ENCODE measurements around the gene GET4.

DNA sequence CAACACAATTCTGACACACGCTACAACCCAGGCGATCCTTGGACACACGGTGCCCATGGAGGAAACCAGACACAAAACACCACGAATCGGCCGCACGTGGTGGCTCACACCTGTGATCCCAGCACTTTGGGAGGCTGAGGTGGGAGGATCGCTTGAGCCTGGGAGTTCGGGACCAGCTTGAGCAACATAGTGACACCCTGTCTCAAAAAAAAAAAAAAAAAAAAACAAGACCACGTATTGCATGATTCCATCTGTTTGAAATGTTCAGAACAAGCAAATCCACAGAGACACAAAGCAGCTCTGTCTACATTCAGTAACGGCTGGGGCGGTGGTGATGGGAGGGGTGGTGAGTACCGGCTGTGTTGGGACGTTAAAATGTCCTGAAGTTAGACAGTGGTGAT is 53.0 kb downstream of the GET4 start:
- TF ChIP-seq POLR2AphosphoS5 (IDR thresholded peaks at IDR 0.05) = no peak
- no peak for TF ChIP-seq POLR2A (IDR thresholded peaks at IDR 0.05)
- TF ChIP-seq, protein P1, sequence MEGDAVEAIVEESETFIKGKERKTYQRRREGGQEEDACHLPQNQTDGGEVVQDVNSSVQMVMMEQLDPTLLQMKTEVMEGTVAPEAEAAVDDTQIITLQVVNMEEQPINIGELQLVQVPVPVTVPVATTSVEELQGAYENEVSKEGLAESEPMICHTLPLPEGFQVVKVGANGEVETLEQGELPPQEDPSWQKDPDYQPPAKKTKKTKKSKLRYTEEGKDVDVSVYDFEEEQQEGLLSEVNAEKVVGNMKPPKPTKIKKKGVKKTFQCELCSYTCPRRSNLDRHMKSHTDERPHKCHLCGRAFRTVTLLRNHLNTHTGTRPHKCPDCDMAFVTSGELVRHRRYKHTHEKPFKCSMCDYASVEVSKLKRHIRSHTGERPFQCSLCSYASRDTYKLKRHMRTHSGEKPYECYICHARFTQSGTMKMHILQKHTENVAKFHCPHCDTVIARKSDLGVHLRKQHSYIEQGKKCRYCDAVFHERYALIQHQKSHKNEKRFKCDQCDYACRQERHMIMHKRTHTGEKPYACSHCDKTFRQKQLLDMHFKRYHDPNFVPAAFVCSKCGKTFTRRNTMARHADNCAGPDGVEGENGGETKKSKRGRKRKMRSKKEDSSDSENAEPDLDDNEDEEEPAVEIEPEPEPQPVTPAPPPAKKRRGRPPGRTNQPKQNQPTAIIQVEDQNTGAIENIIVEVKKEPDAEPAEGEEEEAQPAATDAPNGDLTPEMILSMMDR (IDR thresholded peaks at IDR 0.05) = no peak
